SK-N-SH (cell line): ENCODE measurements around the gene CFAP99. TPM values are rescaled to one million over a fixed set of nuclear protein-coding genes. Genes with fewer than 3 reads are reported as not detected.

Experiments used
- CTCF ChIA-PET: fragments of 300-600, 350-600 bp; formaldehyde crosslinking; extraction: SDS; loops from one replicate; lab custom pipeline; 2021; lab: Yijun Ruan, JAX
- POLR2A ChIA-PET: fragments of 350-600 bp; sonication (Branson Sonifier 250); formaldehyde crosslinking; extraction: SDS; loops from one replicate; lab custom pipeline; 2020; ENCODE audit warnings: antibody characterized with exemption, inconsistent platforms; lab: Yijun Ruan, JAX
- DNase-seq: peaks from one replicate; pipeline ENCODE4 v3.0.0; 2012
- H2AFZ ChIP-seq: fragments of 200-600 bp; sonication (generic); 2 replicates; pipeline ENCODE4 v1.8.1; 2016; ENCODE audit warnings: antibody characterized with exemption, mild to moderate bottlenecking, low read depth
- H3F3A ChIP-seq: fragments of 200-600 bp; sonication (generic); replicated peaks from 2 replicates; pipeline ENCODE3; 2016; ENCODE audit warnings: antibody characterized with exemption, mild to moderate bottlenecking; ENCODE audit not compliant: insufficient read depth
- H3K27ac ChIP-seq, 2 experiments: fragments of 200-500 bp in 1 of 2; fragments of 200-600 bp in 1 of 2; sonication (Bioruptor generic) in 1 of 2; sonication (generic), shearing (Covaris generic) in 1 of 2; 2 replicates each; pipeline versions ENCODE4 v1.5.1 to v1.6.1; 2014 to 2016; ENCODE audit warnings: low read depth in 2 of 2, inconsistent platforms in 1 of 2, low read length in 1 of 2, mild to moderate bottlenecking in 1 of 2, mixed read lengths in 1 of 2
- H3K27me3 ChIP-seq: fragments of 200-600 bp; sonication (generic), shearing (Covaris generic); 2 replicates; pipeline ENCODE4 v1.6.1; 2016; ENCODE audit warnings: mixed run types; ENCODE audit not compliant: insufficient read depth
- H3K36me3 ChIP-seq, 2 experiments: fragments of 200-500 bp in 1 of 2; fragments of 200-600 bp in 1 of 2; sonication (Bioruptor generic) in 1 of 2; sonication (generic) in 1 of 2; replicated peaks in 1 of 2; 2 replicates each; pipeline versions ENCODE3 to v1.5.1; 2014 to 2016; ENCODE audit warnings: low read length in 1 of 2, mild to moderate bottlenecking in 1 of 2; ENCODE audit not compliant: insufficient read depth in 2 of 2, control insufficient read depth in 1 of 2
- H3K4me1 ChIP-seq, 2 experiments: fragments of 200-500 bp in 1 of 2; fragments of 200-600 bp in 1 of 2; sonication (Bioruptor generic) in 1 of 2; sonication (generic), shearing (Covaris generic) in 1 of 2; 2 replicates each; pipeline versions ENCODE4 v1.5.1 to v1.6.1; 2014 to 2016; ENCODE audit warnings: low read depth in 1 of 2, low read length in 1 of 2, mixed run types in 1 of 2; ENCODE audit not compliant: insufficient read depth in 2 of 2, control insufficient read depth in 1 of 2
- H3K4me2 ChIP-seq: fragments of 200-600 bp; sonication (generic), shearing (Covaris generic); 2 replicates; pipeline ENCODE4 v1.6.1; 2017; ENCODE audit warnings: mixed run types
- H3K4me3 ChIP-seq, 2 experiments: fragments of 200-500 bp in 1 of 2; fragments of 200-600 bp in 1 of 2; sonication (Bioruptor generic) in 1 of 2; sonication (generic), shearing (Covaris generic) in 1 of 2; 2 replicates each; pipeline versions ENCODE4 v1.5.1 to v1.8.1; 2014 to 2016; ENCODE audit warnings: low read depth in 2 of 2, inconsistent platforms in 1 of 2, low read length in 1 of 2, mild to moderate bottlenecking in 1 of 2, mixed read lengths in 1 of 2, moderate library complexity in 1 of 2
- H3K79me2 ChIP-seq: fragments of 200-600 bp; sonication (generic); 2 replicates; pipeline ENCODE4 v1.8.1; 2017; ENCODE audit warnings: mild to moderate bottlenecking; ENCODE audit not compliant: insufficient read depth
- H3K9ac ChIP-seq: fragments of 200-600 bp; sonication (generic); 2 replicates; pipeline ENCODE4 v1.6.1; 2017; ENCODE audit warnings: mixed run types
- H3K9me2 ChIP-seq: fragments of 200-600 bp; sonication (generic); 2 replicates; pipeline ENCODE4 v1.6.1; 2017; ENCODE audit warnings: mixed run types
- H3K9me3 ChIP-seq: fragments of 200-600 bp; sonication (generic); 2 replicates; pipeline ENCODE4 v1.6.1; 2017; ENCODE audit warnings: mixed run types, mild to moderate bottlenecking, moderate library complexity
- H4K20me1 ChIP-seq: fragments of 200-600 bp; sonication (generic); 2 replicates; pipeline ENCODE4 v1.6.1; 2017; ENCODE audit warnings: mild to moderate bottlenecking, mixed run types; ENCODE audit not compliant: insufficient read depth
- ELF1 ChIP-seq: IDR thresholded peaks from 2 replicates; pipeline ENCODE4 v1.4.0; 2012
- EP300 ChIP-seq, 2 experiments: IDR thresholded peaks; 2 replicates each; pipeline versions ENCODE4 v1.4.0 to v1.6.1; 2012; ENCODE audit warnings: borderline replicate concordance in 1 of 2, low read depth in 1 of 2, low read length in 1 of 2
- EZH2phosphoT487 ChIP-seq: fragments of 200-600 bp; sonication (generic); IDR thresholded peaks from 2 replicates; pipeline ENCODE4 v1.6.1; 2017; ENCODE audit warnings: low read depth, mixed run types, mild to moderate bottlenecking, antibody characterized with exemption, moderate library complexity, borderline replicate concordance
- FOSL2 ChIP-seq: IDR thresholded peaks from 2 replicates; pipeline ENCODE4 v1.4.0; 2012; ENCODE audit warnings: low read depth, mild to moderate bottlenecking, moderate library complexity, borderline replicate concordance
- GATA2 ChIP-seq: sonication (generic); formaldehyde crosslinking; IDR thresholded peaks from 2 replicates; pipeline ENCODE4 v1.5.0; 2020; ENCODE audit warnings: mild to moderate bottlenecking, missing genetic modification reagents
- JUND ChIP-seq: IDR thresholded peaks from 2 replicates; pipeline ENCODE4 v1.4.0; 2012
- MEF2A ChIP-seq: IDR thresholded peaks from 2 replicates; pipeline ENCODE4 v1.4.0; 2012; ENCODE audit warnings: low read depth, borderline replicate concordance
- MXI1 ChIP-seq: IDR thresholded peaks from 2 replicates; pipeline ENCODE4 v1.6.1; 2012; ENCODE audit warnings: mild to moderate bottlenecking, low read depth, low read length, improper control_type of control experiment
- NFIC ChIP-seq: IDR thresholded peaks from 2 replicates; pipeline ENCODE4 v1.4.0; 2012; ENCODE audit warnings: borderline replicate concordance
- POLR2AphosphoS5 ChIP-seq: IDR thresholded peaks from 2 replicates; pipeline ENCODE4 v1.6.1; 2012; ENCODE audit warnings: low read depth, low read length
- RAD21 ChIP-seq: IDR thresholded peaks from 2 replicates; pipeline ENCODE4 v1.6.1; 2012; ENCODE audit warnings: mild to moderate bottlenecking, low read length
- RCOR1 ChIP-seq: fragments of 150-350 bp; IDR thresholded peaks from 2 replicates; pipeline ENCODE4 v1.6.1; 2017; ENCODE audit warnings: antibody characterized with exemption, low read length
- RFX5 ChIP-seq: IDR thresholded peaks from 2 replicates; pipeline ENCODE4 v1.6.1; 2012; ENCODE audit warnings: mild to moderate bottlenecking, improper control_type of control experiment, low read length
- TAF1 ChIP-seq: IDR thresholded peaks from 2 replicates; pipeline ENCODE4 v1.6.1; 2012; ENCODE audit warnings: low read depth, mild to moderate bottlenecking, low read length, moderate library complexity, borderline replicate concordance
- WGBS: methylation state at CpG from one replicate; pipeline ENCODE4 v1.1.6; 2017; ENCODE audit warnings: low lambda C conversion rate; 5-methylcytosine and 5-hydroxymethylcytosine counted together
- polyA plus RNA-seq, 3 experiments: library from polyadenylated mRNA; depleted of rRNA; stranded (reverse); fragments of >200 nt; gene quantifications; 2 replicates each; pipeline ENCODE4 v1.2.3, GENCODE V29; 2012
- TF ChIP-seq, protein P1 (sequence below): IDR thresholded peaks from 2 replicates; pipeline ENCODE4 v1.6.1; 2012; ENCODE audit warnings: mild to moderate bottlenecking, low read depth, low read length, moderate library complexity
- TF ChIP-seq, protein P2 (sequence below): IDR thresholded peaks from 2 replicates; pipeline ENCODE4 v1.4.0; 2012; ENCODE audit warnings: low read depth
- TF ChIP-seq, protein P3 (sequence below): fragments of 150-350 bp; IDR thresholded peaks from 2 replicates; pipeline ENCODE4 v1.6.1; 2017; ENCODE audit warnings: antibody characterized with exemption, low read length, low read depth, borderline replicate concordance

Gene CFAP99
- polyA plus RNA-seq, 1 of the 3 experiments (the other 2 are of a cell fraction), result 0.13 TPM

DNA sequence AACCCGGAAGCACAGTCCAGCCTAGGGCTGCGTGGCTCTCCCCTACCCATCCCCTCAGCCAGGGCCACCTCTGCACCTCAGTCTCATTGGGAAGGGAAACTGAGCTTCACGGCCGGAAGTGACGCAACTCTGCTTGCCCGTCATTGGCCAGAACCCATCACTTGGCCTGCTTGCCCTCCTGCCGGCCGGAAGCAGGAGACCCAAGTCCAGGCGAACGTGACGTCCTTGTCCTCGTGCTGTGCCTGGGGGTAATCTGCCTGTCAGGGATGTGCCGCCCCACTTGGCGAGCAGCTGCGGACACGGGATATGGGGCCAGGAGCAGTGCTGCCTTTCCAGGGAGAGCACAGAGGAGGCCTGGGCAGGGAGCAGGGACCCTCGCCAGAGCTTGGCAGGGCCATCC lies 31.5 kb upstream of the CFAP99 start:
- H3K27me3 ChIP-seq, result no peaks in the 10 kb centered on the region
- POLR2A ChIA-PET, result no interaction called here
- H4K20me1 ChIP-seq, result no peaks in the 10 kb centered on the region
- H3K79me2 ChIP-seq, result no peaks in the 10 kb centered on the region
- DNase-seq, result no peak
- no peaks in the 10 kb centered on the region for H3K9me2 ChIP-seq
- peaks cover 0 to 27% of the 10 kb centered on the region in 2 experiments; a peak in 2 of 4 replicates for H3K4me1 ChIP-seq
- H3K27ac ChIP-seq, result no peak overlapping the region
- H3F3A ChIP-seq, result no peaks in the 10 kb centered on the region
- H3K9me3 ChIP-seq, result no peaks in the 10 kb centered on the region
- H3K9ac ChIP-seq, result no peak overlapping the region
- no peak overlapping the region for H2AFZ ChIP-seq
- no peak for TF ChIP-seq EP300 (IDR thresholded peaks at IDR 0.05; ENCODE audit: borderline replicate concordance in 1 of 2, low read depth in 1 of 2, low read length in 1 of 2)
- no peak for TF ChIP-seq MEF2A
- no peak for TF ChIP-seq RFX5
- TF ChIP-seq RCOR1, result no peak
- no peak for TF ChIP-seq NFIC
- TF ChIP-seq FOSL2, result no peak
- TF ChIP-seq, protein P1, sequence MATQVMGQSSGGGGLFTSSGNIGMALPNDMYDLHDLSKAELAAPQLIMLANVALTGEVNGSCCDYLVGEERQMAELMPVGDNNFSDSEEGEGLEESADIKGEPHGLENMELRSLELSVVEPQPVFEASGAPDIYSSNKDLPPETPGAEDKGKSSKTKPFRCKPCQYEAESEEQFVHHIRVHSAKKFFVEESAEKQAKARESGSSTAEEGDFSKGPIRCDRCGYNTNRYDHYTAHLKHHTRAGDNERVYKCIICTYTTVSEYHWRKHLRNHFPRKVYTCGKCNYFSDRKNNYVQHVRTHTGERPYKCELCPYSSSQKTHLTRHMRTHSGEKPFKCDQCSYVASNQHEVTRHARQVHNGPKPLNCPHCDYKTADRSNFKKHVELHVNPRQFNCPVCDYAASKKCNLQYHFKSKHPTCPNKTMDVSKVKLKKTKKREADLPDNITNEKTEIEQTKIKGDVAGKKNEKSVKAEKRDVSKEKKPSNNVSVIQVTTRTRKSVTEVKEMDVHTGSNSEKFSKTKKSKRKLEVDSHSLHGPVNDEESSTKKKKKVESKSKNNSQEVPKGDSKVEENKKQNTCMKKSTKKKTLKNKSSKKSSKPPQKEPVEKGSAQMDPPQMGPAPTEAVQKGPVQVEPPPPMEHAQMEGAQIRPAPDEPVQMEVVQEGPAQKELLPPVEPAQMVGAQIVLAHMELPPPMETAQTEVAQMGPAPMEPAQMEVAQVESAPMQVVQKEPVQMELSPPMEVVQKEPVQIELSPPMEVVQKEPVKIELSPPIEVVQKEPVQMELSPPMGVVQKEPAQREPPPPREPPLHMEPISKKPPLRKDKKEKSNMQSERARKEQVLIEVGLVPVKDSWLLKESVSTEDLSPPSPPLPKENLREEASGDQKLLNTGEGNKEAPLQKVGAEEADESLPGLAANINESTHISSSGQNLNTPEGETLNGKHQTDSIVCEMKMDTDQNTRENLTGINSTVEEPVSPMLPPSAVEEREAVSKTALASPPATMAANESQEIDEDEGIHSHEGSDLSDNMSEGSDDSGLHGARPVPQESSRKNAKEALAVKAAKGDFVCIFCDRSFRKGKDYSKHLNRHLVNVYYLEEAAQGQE, result no peak
- TF ChIP-seq POLR2AphosphoS5, result no peak
- TF ChIP-seq MXI1, result no peak
- no peak for TF ChIP-seq ELF1
- TF ChIP-seq RAD21, result no peak
- TF ChIP-seq, protein P2, sequence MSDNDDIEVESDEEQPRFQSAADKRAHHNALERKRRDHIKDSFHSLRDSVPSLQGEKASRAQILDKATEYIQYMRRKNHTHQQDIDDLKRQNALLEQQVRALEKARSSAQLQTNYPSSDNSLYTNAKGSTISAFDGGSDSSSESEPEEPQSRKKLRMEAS, result no peak
- no peak for TF ChIP-seq GATA2
- no peak for TF ChIP-seq EZH2phosphoT487
- TF ChIP-seq, all 33 proteins: peak for 0
- Histone ChIP-seq H3K4me2 (no peak overlapping the region), H3K36me3 (no peaks in the 10 kb centered on the region), H3K4me3 (no peak overlapping the region)
- WGBS, result 90% methylated on average over 10 of the region's 17 CpGs
- CTCF ChIA-PET, result no interaction called here

DNA sequence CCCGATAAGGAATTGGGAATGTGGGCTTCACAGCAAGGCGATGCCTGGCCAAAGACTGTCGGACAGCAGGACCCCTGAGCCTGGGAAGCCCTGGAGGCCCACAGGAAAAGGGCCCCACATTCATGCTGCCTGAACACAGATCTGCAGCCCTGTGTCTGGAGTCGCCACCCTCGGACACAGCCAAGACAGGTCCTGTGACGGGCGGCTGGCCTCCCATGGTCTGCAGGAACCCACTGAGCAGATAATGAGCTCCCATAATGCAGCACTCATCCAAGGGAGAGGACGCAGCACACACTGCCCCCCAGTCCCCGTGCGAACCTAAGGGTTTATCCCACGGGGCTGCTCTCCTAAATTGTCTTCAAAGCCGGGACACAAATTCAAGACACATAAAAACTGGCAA lies 30.9 kb upstream of the CFAP99 start:
- no peak overlapping the region; a peak in 1 of 4 replicates for H3K27ac ChIP-seq
- no peaks in the 10 kb centered on the region for H3F3A ChIP-seq
- no peaks in the 10 kb centered on the region for H3K9me3 ChIP-seq
- WGBS, result 87% methylated on average over 8 of the region's 12 CpGs
- no peak overlapping the region for H3K4me3 ChIP-seq
- ChIA-PET CTCF (interaction anchor here (1.0 kb wide), 1 partner anchor 168 kb away, joined by 3 read pairs; no protein-coding TSS in a partner anchor), POLR2A (no interaction called here)
- no peaks in the 10 kb centered on the region for H3K27me3 ChIP-seq
- no peaks in the 10 kb centered on the region for H3K79me2 ChIP-seq
- H3K36me3 ChIP-seq, result no peaks in the 10 kb centered on the region
- H3K4me2 ChIP-seq, result no peak overlapping the region
- DNase-seq, result no peak
- H4K20me1 ChIP-seq, result no peaks in the 10 kb centered on the region
- H3K9ac ChIP-seq, result no peak overlapping the region
- H3K4me1 ChIP-seq, result peaks cover 0 to 27% of the 10 kb centered on the region in 2 experiments; a peak in 2 of 4 replicates
- no peaks in the 10 kb centered on the region for H3K9me2 ChIP-seq
- H2AFZ ChIP-seq, result no peak overlapping the region
- TF ChIP-seq, protein P1, result no peak
- TF ChIP-seq RAD21 (no peak), FOSL2 (no peak), TAF1 (no peak), MEF2A (no peak), POLR2AphosphoS5 (no peak), JUND (no peak), EZH2phosphoT487 (no peak), RFX5 (no peak), MXI1 (no peak)
- TF ChIP-seq, protein P3, sequence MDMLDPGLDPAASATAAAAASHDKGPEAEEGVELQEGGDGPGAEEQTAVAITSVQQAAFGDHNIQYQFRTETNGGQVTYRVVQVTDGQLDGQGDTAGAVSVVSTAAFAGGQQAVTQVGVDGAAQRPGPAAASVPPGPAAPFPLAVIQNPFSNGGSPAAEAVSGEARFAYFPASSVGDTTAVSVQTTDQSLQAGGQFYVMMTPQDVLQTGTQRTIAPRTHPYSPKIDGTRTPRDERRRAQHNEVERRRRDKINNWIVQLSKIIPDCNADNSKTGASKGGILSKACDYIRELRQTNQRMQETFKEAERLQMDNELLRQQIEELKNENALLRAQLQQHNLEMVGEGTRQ, result no peak
